Stimulated activated CD8-positive, alpha-beta memory T cell treated with anti-CD3 and anti-CD28 coated beads, Interleukin-12 subunit alpha, Interleukin-12 subunit beta, amount 100 ng/mL, for 4 hours (primary cell): ENCODE results near the gene ANGEL1.

Source experiments
- DNase-seq: peaks from one replicate; pipeline ENCODE4 v3.0.0-alpha.2; 2020; ENCODE audit warnings: low read depth

ANGEL1 gene

GRCh38 chr14:76763096-76764041 lies 49.3 kb downstream of the ANGEL1 start:
- DNase-seq: no peak

GRCh38 chr14:76762411-76763095 lies 50.1 kb downstream of the ANGEL1 start:
- DNase-seq: no peak

GRCh38 chr14:76761960-76762410 lies 50.7 kb downstream of the ANGEL1 start:
- DNase-seq: no peak

- peak; percentile 49 for DNase-seq
These were observed 51.3 kb downstream of the ANGEL1 start, which contains the start of gene VASH1 for GRCh38 chr14:76761136-76761959. Gene VASH1 (plus strand): TSS chr14:76761468. CDS start chr14:76762822, 1,354 bp downstream.

- no peak for DNase-seq
These were observed 52.1 kb downstream of the ANGEL1 start for GRCh38 chr14:76760331-76761135.

GRCh38 chr14:76759589-76759988 lies 53.1 kb downstream of the ANGEL1 start:
- no peak for DNase-seq

GRCh38 chr14:76756371-76756750 lies 56.3 kb downstream of the ANGEL1 start:
- DNase-seq: no peak

GRCh38 chr14:76755610-76756370 lies 56.9 kb downstream of the ANGEL1 start:
- DNase-seq: no peak

GRCh38 chr14:76754586-76754985 lies 58.1 kb downstream of the ANGEL1 start:
- no peak for DNase-seq

GRCh38 chr14:76753541-76754198 lies 59.0 kb downstream of the ANGEL1 start:
- no peak for DNase-seq

GRCh38 chr14:76752744-76753143 lies 59.9 kb downstream of the ANGEL1 start:
- DNase-seq: no peak

GRCh38 chr14:76742966-76743365 lies 69.7 kb downstream of the ANGEL1 start:
- no peak for DNase-seq

- no peak for DNase-seq
These were observed 70.5 kb downstream of the ANGEL1 start for GRCh38 chr14:76742185-76742584.

- DNase-seq: no peak
These were observed 71.6 kb downstream of the ANGEL1 start for GRCh38 chr14:76741074-76741473.
